NT2/D1 (cell line): ENCODE measurements around the gene TMEM260.
"Not testable (repeated sequence)": the region's sequence is repeated elsewhere in the genome, so short reads cannot be mapped to it uniquely, and the experiment has no call there.

Experiments used
- DNase-seq: peaks from one replicate; pipeline ENCODE4 v3.0.0-alpha.2; 2011; ENCODE audit warnings: low read depth, low spot score
- H3K27me3 ChIP-seq: 2 replicates; pipeline ENCODE4 v1.6.0; 2011; ENCODE audit warnings: mild to moderate bottlenecking; ENCODE audit not compliant: insufficient read length, insufficient read depth
- H3K36me3 ChIP-seq: 2 replicates; pipeline ENCODE4 v1.6.1; 2011; ENCODE audit warnings: mild to moderate bottlenecking, low read length, mixed read lengths; ENCODE audit not compliant: insufficient read depth, insufficient read length
- H3K4me1 ChIP-seq: 2 replicates; pipeline ENCODE4 v1.5.1; 2011; ENCODE audit not compliant: insufficient read depth, insufficient read length
- H3K4me3 ChIP-seq: 2 replicates; pipeline ENCODE4 v1.5.1; 2011; ENCODE audit warnings: low read depth; ENCODE audit not compliant: insufficient read length
- H3K9ac ChIP-seq: 2 replicates; pipeline ENCODE4 v1.6.0; 2011; ENCODE audit warnings: low read depth; ENCODE audit not compliant: insufficient read length
- H3K9me3 ChIP-seq: 2 replicates; pipeline ENCODE4 v1.5.1; 2011; ENCODE audit warnings: mild to moderate bottlenecking, low read length; ENCODE audit not compliant: insufficient read depth
- SUZ12 ChIP-seq: IDR thresholded peaks from 2 replicates; pipeline ENCODE4 v1.6.1; 2011; ENCODE audit not compliant: insufficient read length, insufficient read depth; ENCODE audit errors: extremely low read depth
- YY1 ChIP-seq: IDR thresholded peaks from 2 replicates; pipeline ENCODE4 v1.6.1; 2011; ENCODE audit not compliant: insufficient read length, insufficient read depth
- ZNF274 ChIP-seq: IDR thresholded peaks from 2 replicates; pipeline ENCODE4 v1.6.1; 2011; ENCODE audit warnings: mild to moderate bottlenecking, low read depth, low read length

The TMEM260 gene

DNA sequence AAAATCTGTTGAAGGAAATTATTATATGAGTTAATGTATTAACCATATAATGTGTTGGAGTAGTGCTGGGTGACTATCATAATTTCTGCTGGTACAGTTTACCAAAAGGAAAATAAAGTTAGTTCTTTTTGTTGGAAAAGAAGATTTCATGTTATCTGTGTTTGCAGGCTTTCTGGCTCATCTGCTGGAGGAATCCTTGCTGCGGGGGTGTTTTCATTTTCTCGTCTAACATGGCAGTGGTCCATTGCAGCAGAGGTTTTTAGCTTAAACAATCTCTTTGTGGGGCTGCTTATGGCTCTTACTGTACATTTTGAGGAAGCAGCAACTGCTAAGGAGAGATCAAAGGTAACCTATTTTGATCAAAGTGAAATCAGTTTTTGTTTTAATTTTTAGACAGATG is 24.1 kb downstream of the TMEM260 start:
- DNase-seq: no peak
- Histone ChIP-seq H3K36me3 (peaks cover 7% of the 10 kb centered on the region), H3K4me3 (no peak overlapping the region), H3K9ac (no peak overlapping the region), H3K27me3 (no peaks in the 10 kb centered on the region), H3K9me3 (no peaks in the 10 kb centered on the region), H3K4me1 (no peaks in the 10 kb centered on the region)
- TF ChIP-seq ZNF274 (no peak), YY1 (no peak), SUZ12 (no peak)

DNA sequence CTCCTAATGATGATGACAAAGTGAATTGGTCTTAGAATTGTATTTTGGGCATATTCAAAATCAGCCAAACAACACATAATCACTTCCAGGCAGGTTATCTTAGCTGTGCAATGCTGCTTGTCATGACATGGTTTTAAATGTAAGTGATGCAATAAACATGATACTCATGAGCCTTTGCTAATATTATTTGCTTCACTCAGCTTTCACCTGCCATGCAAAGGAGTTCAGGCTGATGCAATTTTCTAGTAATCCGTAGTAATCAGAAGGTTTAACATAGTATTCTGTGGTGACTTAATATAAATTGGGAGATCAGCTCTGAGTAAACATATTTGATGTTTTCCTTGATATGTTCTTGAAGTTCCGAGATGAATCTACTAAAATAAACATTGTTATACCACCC is 29.1 kb downstream of the TMEM260 start:
- peaks cover 14% of the 10 kb centered on the region for H3K36me3 ChIP-seq
- TF ChIP-seq YY1: no peak
- TF ChIP-seq SUZ12: no peak
- TF ChIP-seq ZNF274: no peak
- no peak overlapping the region for H3K9ac ChIP-seq
- H3K4me3 ChIP-seq: no peak overlapping the region
- H3K9me3 ChIP-seq: no peaks in the 10 kb centered on the region
- DNase-seq: no peak
- H3K4me1 ChIP-seq: no peaks in the 10 kb centered on the region
- H3K27me3 ChIP-seq: no peaks in the 10 kb centered on the region

DNA sequence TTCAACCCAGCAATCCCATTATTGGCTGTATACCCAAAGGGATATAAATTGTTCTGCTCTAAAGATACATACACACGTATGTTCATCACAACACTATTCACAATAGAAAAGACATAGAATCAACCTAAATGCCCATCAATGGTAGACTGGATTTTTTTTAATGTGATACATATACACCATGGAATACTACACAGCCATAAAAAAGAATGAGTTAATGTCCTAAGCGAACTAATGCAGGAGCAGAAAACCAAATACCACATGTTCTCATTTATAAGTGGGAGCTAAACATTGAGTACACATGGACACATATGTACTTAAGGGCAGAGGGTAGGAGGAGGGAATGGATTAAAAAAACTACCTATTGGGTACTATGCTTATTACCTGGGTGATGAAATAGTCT is 32.1 kb downstream of the TMEM260 start:
- H3K9ac ChIP-seq, H3K36me3 ChIP-seq, DNase-seq, H3K4me1 ChIP-seq, H3K4me3 ChIP-seq, H3K27me3 ChIP-seq, H3K9me3 ChIP-seq: not testable (repeated sequence)

DNA sequence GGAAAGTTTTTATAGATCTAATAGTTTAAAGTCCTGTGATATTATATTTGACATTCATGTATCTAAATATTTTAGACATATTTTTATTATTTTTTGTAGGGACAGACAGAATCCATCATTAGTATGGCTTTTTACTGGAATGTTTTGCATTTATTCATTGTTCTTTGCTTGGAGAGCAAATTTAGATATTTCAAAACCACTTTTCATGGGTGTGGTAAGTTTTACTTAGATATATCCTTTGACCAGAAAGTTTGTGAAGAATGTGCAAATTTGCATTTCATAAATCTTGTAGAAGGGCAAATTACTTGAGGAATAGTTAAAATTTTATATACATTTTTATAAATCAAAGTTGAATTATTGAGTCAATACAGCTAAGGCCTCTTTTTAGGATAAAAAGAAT is 37.5 kb downstream of the TMEM260 start:
- no peak for DNase-seq
- no peak overlapping the region for H3K4me3 ChIP-seq
- no peaks in the 10 kb centered on the region for H3K9me3 ChIP-seq
- no peaks in the 10 kb centered on the region for H3K4me1 ChIP-seq
- TF ChIP-seq SUZ12: no peak
- no peak for TF ChIP-seq YY1
- TF ChIP-seq ZNF274: no peak
- H3K36me3 ChIP-seq: peaks cover 24% of the 10 kb centered on the region
- H3K9ac ChIP-seq: no peak overlapping the region
- H3K27me3 ChIP-seq: no peaks in the 10 kb centered on the region

DNA sequence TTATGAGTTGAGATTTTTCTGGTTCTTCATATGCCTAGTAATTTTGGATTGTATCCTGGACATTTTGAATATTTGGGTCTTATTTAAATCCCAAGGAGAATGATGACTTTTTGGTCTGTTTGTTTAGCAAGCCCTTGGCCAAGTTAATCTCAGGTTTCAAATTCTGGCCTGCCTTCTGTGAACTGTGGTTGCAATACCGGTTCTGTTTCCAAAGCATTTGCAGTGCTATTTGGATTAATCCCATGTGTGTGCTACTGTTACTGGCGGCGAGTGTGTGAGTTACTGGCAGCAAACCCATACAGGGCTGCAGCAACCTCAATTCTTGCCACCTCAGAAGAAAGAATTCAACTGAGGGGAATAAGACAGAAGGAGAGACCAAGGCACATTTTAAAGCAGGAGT is 51.1 kb downstream of the TMEM260 start:
- TF ChIP-seq YY1: no peak
- TF ChIP-seq ZNF274: no peak
- TF ChIP-seq SUZ12: no peak
- no peaks in the 10 kb centered on the region for H3K9me3 ChIP-seq
- H3K27me3 ChIP-seq: no peaks in the 10 kb centered on the region
- H3K9ac ChIP-seq: no peak overlapping the region
- DNase-seq: no peak
- H3K4me3 ChIP-seq: no peak overlapping the region
- peaks cover 28% of the 10 kb centered on the region for H3K36me3 ChIP-seq
- no peaks in the 10 kb centered on the region for H3K4me1 ChIP-seq

DNA sequence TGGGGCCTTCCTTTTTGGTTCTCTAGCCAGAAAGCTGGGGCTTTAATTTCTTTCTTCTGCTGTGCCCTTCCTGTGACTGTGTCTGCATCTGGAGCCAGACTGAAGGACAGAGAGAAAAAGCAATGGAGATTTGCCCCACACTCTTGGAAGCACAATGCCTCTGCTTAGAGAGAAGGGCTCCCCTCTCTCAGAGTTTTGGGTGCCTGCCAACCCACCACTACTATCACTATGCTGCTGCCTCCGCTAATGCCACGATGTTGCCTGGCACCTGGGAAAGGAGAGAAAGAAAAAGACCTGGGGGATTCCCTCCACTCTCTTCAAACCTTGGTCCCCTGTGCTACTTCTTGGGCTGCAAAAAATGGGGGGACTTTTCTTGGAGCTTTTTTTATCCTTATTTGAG is 52.6 kb downstream of the TMEM260 start:
- Histone ChIP-seq H3K4me3 (no peak overlapping the region), H3K36me3 (peaks cover 42% of the 10 kb centered on the region), H3K4me1 (no peaks in the 10 kb centered on the region), H3K27me3 (no peaks in the 10 kb centered on the region), H3K9me3 (no peaks in the 10 kb centered on the region), H3K9ac (no peak overlapping the region)
- DNase-seq: no peak
- no peak for TF ChIP-seq SUZ12

DNA sequence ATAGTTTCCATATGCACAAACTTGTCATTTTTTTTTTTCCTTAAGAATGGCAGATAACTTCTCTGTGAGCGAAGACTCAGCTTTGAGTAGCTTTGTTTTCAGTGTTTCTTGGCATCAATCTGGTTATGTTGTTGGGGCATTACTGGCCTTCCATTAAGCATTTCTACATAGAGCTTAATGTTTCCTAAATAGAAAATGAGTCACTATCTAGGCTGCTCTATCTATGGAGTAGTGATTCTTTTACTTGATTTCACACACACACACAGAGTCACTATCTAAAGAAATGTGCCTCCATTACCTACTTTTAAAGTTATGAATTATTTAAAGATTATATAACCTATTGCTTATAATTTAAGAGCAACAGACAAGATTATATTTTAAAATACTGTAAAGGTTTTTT is 53.9 kb downstream of the TMEM260 start:
- no peak overlapping the region for H3K9ac ChIP-seq
- TF ChIP-seq YY1 (no peak), ZNF274 (no peak)
- no peaks in the 10 kb centered on the region for H3K27me3 ChIP-seq
- H3K4me3 ChIP-seq: no peak overlapping the region
- peaks cover 2% of the 10 kb centered on the region; the same call in 1 of the 2 replicates for H3K9me3 ChIP-seq
- DNase-seq: no peak
- peaks cover 55% of the 10 kb centered on the region for H3K36me3 ChIP-seq
- H3K4me1 ChIP-seq: no peaks in the 10 kb centered on the region

DNA sequence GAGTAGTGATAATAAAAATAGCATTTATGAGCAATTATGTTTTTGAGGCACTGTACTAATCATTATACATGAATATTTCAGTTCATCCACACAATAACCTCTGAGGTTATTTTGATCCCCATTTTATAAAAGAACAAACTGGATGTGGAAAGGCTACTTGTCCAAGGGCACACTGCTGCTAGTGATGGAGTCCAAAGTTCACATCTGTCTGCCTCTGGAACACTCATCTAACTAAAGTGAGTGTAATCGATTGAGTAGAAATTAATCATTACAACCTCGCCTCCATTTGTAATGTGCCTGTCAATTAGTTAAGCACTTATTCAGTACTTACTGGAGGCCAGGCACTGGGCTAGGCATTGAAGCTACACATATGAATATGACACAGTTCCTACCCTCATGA is 55.4 kb downstream of the TMEM260 start:
- no peaks in the 10 kb centered on the region for H3K27me3 ChIP-seq
- H3K4me1 ChIP-seq: no peaks in the 10 kb centered on the region
- H3K36me3 ChIP-seq: peaks cover 66% of the 10 kb centered on the region
- H3K9ac ChIP-seq: no peak overlapping the region
- H3K4me3 ChIP-seq: no peak overlapping the region
- H3K9me3 ChIP-seq: peaks cover 10% of the 10 kb centered on the region; the same call in 1 of the 2 replicates
- DNase-seq: no peak
- no peak for TF ChIP-seq ZNF274
- TF ChIP-seq SUZ12: no peak
- TF ChIP-seq YY1: no peak
